Measurements from ENCODE around the gene PPP1R13L.

The PPP1R13L gene

GRCh38 chr19:45348367-45349125 is 56.3 kb downstream of the PPP1R13L start (continued):
- 0 out of 2 replicates have a peak, but pooled peaks have one; percentile 7 for TF ChIP-seq PATZ1 (tag by site-specific recombination; IDR thresholded peaks at IDR 0.05)
- no peak for TF ChIP-seq IKZF3 (tag by site-specific recombination; IDR thresholded peaks at IDR 0.05)
- TF ChIP-seq ZNF24 (tag by site-specific recombination; IDR thresholded peaks at IDR 0.05), result no peak
- peak; percentile 29; the same call in 1 of the 2 replicates for TF ChIP-seq PRDM10 (tag by site-specific recombination; IDR thresholded peaks at IDR 0.05)
- TF ChIP-seq ZBTB1 (tag by site-specific recombination; IDR thresholded peaks at IDR 0.05), result no peak
- TF ChIP-seq ZNF175 (tag by site-specific recombination; IDR thresholded peaks at IDR 0.05), result no peak
- peak; percentile 50 for TF ChIP-seq ZIC2 (tag by site-specific recombination; IDR thresholded peaks at IDR 0.05)

DNA sequence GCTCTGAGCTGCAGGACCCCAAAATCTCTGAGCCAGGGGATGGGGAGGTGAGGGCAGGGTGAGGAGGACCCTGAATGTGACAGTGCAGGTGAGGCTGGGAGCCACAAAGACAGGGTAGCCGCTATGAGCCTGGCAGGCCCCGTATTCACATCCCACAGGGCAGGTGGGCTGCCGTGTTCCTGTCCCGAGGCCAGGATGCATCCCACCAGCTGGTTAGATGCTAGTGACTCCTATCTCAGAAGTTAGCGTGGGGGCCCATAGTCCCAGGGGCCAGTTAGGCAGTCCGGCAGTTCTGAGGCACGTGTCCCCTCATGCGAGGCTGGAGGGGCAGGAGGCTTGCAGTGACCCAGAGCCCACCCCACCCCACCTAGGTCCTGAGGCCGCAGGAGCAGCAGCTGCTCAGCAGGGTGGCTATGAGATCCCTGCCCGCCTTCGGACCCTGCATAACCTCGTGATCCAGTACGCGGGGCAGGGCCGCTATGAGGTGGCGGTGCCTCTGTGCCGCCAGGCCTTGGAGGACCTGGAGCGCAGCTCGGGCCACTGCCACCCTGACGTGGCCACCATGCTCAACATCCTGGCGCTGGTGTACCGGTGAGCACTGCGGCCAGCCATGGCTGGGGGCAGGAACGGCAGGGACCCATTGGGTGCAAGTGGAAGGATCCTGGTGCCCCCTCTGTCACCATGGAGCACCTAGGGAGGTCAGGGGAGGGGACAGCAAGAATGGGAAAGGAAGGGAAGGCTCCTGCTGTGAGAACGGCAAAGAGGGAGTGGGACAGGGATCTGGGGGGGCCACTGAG is 57.1 kb downstream of the PPP1R13L start:
- Histone ChIP-seq H3K9me3 (ENCODE audit: control insufficient read depth, insufficient read depth, low read depth, low read length) (no peaks in the 10 kb centered on the region), H3K4me3 (ENCODE audit: low read depth, low read length) (no peak overlapping the region), H3K36me3 (ENCODE audit: control insufficient read depth in 2 of 2, insufficient read depth in 1 of 2, low read length in 2 of 2) (peaks cover 9 to 51% of the 10 kb centered on the region in 2 experiments), H3K4me1 (ENCODE audit: control insufficient read depth, insufficient read depth, low read length) (no peaks in the 10 kb centered on the region), H3K27ac (ENCODE audit: extremely low read depth, low read depth, low read length) (no peak overlapping the region)
- POLR2A ChIA-PET, result no interaction called here
- CTCF ChIA-PET, result no interaction called here
- TF ChIP-seq PRDM10 (tag by site-specific recombination; IDR thresholded peaks at IDR 0.05) (no peak), ZNF248 (tag by site-specific recombination; IDR thresholded peaks at IDR 0.05) (no peak), ZBTB8A (tag by site-specific recombination; IDR thresholded peaks at IDR 0.05) (no peak), ZNF623 (tag by site-specific recombination; IDR thresholded peaks at IDR 0.05) (no peak), ZNF501 (tag by site-specific recombination; IDR thresholded peaks at IDR 0.05) (no peak), BCL11A (tag by site-specific recombination; IDR thresholded peaks at IDR 0.05; ENCODE audit: low read depth) (no peak), ZNF624 (tag by site-specific recombination; IDR thresholded peaks at IDR 0.05) (no peak), ZBTB1 (tag by site-specific recombination; IDR thresholded peaks at IDR 0.05) (no peak), GLIS2 (tag by site-specific recombination; IDR thresholded peaks at IDR 0.05) (no peak), SCRT2 (tag by site-specific recombination; IDR thresholded peaks at IDR 0.05) (no peak)
- TF ChIP-seq, protein P1, sequence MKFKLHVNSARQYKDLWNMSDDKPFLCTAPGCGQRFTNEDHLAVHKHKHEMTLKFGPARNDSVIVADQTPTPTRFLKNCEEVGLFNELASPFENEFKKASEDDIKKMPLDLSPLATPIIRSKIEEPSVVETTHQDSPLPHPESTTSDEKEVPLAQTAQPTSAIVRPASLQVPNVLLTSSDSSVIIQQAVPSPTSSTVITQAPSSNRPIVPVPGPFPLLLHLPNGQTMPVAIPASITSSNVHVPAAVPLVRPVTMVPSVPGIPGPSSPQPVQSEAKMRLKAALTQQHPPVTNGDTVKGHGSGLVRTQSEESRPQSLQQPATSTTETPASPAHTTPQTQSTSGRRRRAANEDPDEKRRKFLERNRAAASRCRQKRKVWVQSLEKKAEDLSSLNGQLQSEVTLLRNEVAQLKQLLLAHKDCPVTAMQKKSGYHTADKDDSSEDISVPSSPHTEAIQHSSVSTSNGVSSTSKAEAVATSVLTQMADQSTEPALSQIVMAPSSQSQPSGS (tag by site-specific recombination; IDR thresholded peaks at IDR 0.05; ENCODE audit: low read depth), result no peak
- TF ChIP-seq, protein P2, sequence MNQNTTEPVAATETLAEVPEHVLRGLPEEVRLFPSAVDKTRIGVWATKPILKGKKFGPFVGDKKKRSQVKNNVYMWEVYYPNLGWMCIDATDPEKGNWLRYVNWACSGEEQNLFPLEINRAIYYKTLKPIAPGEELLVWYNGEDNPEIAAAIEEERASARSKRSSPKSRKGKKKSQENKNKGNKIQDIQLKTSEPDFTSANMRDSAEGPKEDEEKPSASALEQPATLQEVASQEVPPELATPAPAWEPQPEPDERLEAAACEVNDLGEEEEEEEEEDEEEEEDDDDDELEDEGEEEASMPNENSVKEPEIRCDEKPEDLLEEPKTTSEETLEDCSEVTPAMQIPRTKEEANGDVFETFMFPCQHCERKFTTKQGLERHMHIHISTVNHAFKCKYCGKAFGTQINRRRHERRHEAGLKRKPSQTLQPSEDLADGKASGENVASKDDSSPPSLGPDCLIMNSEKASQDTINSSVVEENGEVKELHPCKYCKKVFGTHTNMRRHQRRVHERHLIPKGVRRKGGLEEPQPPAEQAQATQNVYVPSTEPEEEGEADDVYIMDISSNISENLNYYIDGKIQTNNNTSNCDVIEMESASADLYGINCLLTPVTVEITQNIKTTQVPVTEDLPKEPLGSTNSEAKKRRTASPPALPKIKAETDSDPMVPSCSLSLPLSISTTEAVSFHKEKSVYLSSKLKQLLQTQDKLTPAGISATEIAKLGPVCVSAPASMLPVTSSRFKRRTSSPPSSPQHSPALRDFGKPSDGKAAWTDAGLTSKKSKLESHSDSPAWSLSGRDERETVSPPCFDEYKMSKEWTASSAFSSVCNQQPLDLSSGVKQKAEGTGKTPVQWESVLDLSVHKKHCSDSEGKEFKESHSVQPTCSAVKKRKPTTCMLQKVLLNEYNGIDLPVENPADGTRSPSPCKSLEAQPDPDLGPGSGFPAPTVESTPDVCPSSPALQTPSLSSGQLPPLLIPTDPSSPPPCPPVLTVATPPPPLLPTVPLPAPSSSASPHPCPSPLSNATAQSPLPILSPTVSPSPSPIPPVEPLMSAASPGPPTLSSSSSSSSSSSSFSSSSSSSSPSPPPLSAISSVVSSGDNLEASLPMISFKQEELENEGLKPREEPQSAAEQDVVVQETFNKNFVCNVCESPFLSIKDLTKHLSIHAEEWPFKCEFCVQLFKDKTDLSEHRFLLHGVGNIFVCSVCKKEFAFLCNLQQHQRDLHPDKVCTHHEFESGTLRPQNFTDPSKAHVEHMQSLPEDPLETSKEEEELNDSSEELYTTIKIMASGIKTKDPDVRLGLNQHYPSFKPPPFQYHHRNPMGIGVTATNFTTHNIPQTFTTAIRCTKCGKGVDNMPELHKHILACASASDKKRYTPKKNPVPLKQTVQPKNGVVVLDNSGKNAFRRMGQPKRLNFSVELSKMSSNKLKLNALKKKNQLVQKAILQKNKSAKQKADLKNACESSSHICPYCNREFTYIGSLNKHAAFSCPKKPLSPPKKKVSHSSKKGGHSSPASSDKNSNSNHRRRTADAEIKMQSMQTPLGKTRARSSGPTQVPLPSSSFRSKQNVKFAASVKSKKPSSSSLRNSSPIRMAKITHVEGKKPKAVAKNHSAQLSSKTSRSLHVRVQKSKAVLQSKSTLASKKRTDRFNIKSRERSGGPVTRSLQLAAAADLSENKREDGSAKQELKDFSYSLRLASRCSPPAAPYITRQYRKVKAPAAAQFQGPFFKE (tag by site-specific recombination; IDR thresholded peaks at IDR 0.05; ENCODE audit: borderline replicate concordance), result no peak

Measured in HEK293 (cell line).